Measurements from ENCODE around the gene ZBTB20. TPM values are rescaled to one million over a fixed set of nuclear protein-coding genes. Genes with fewer than 3 reads are reported as not detected.
A peak's percentile ranks its signal among the peaks of the same experiment; 100 is the strongest.
"Not testable (repeated sequence)": the region's sequence is repeated elsewhere in the genome, so short reads cannot be mapped to it uniquely, and the experiment has no call there.

ZBTB20 gene
- polyA plus RNA-seq, 10 donors: 2.0 to 4.9 (median 3.7) TPM

GRCh38 chr3:115147329-115148141 lies 447 bp upstream of the ZBTB20 start:
- DNase-seq: peak; percentile 100

- DNase-seq: peak; percentile 59 to 88 (median 76)
Measured at GRCh38 chr3:115146032-115146417, 1.1 kb downstream of the ZBTB20 start.

- no peak for DNase-seq
Measured at GRCh38 chr3:115141033-115141757, 5.9 kb downstream of the ZBTB20 start.

- no peak for DNase-seq
Measured at GRCh38 chr3:115139072-115139471, 8.0 kb downstream of the ZBTB20 start.

GRCh38 chr3:115134648-115135347 lies 12.3 kb downstream of the ZBTB20 start:
- no peak for DNase-seq

- no peak for DNase-seq
Measured at GRCh38 chr3:115127208-115127607, 19.9 kb downstream of the ZBTB20 start.

GRCh38 chr3:115120597-115120996 lies 26.5 kb downstream of the ZBTB20 start:
- DNase-seq: no peak

GRCh38 chr3:115113367-115113766 lies 33.7 kb downstream of the ZBTB20 start:
- DNase-seq: no peak

GRCh38 chr3:115111632-115112031 lies 35.5 kb downstream of the ZBTB20 start:
- DNase-seq: no peak

GRCh38 chr3:115110830-115111229 lies 36.3 kb downstream of the ZBTB20 start:
- DNase-seq: no peak

GRCh38 chr3:115110066-115110465 lies 37.0 kb downstream of the ZBTB20 start:
- not testable (repeated sequence) for DNase-seq

GRCh38 chr3:115108614-115109013 lies 38.5 kb downstream of the ZBTB20 start:
- DNase-seq: no peak

- DNase-seq: no peak
Measured at GRCh38 chr3:115102046-115102445, 45.0 kb downstream of the ZBTB20 start.

- DNase-seq: no peak
Measured at GRCh38 chr3:115100806-115101205, 46.3 kb downstream of the ZBTB20 start.

GRCh38 chr3:115099986-115100571 lies 47.0 kb downstream of the ZBTB20 start:
- DNase-seq: peak; percentile 61 to 82 (median 69)

- DNase-seq: peak in 1 of 3 donors; percentile 40
Measured at GRCh38 chr3:115099134-115099985, 47.7 kb downstream of the ZBTB20 start.

GRCh38 chr3:115098354-115099073 lies 48.6 kb downstream of the ZBTB20 start:
- DNase-seq: no peak

GRCh38 chr3:115095236-115095635 lies 51.9 kb downstream of the ZBTB20 start:
- DNase-seq: no peak

- DNase-seq: peak; percentile 50 to 76 (median 54)
Measured at GRCh38 chr3:115092220-115092791, 54.8 kb downstream of the ZBTB20 start.

GRCh38 chr3:115090712-115091111 lies 56.4 kb downstream of the ZBTB20 start:
- DNase-seq: no peak

Data from muscle of back (tissue), 11 donors.